Lower lobe of right lung (tissue), 2 donors: Measurements from ENCODE around the gene TFAP2E. TPM values are rescaled to one million over a fixed set of nuclear protein-coding genes. Genes with fewer than 3 reads are reported as not detected.
"Not testable (repeated sequence)": the region's sequence is repeated elsewhere in the genome, so short reads cannot be mapped to it uniquely, and the experiment has no call there.

ENCODE experiments used
- ATAC-seq, 2 donors: fragments of 200-7000 bp; cut with Tn5 transposase; one replicate each; pipeline ENCODE4 v1.9.1; 2020 to 2022; ENCODE audit warnings: mild to moderate bottlenecking in 2 of 2, moderate library complexity in 2 of 2
- DNase-seq: peaks from one replicate; pipeline ENCODE4 v3.0.0-alpha.2; 2020
- H3K27ac ChIP-seq: fragments of 200-600 bp; one replicate; pipeline ENCODE4 v1.8.0; 2022
- H3K27me3 ChIP-seq: fragments of 200-600 bp; one replicate; pipeline ENCODE4 v1.8.0; 2022; ENCODE audit warnings: low read depth
- H3K36me3 ChIP-seq: fragments of 200-600 bp; one replicate; pipeline ENCODE4 v1.8.0; 2022; ENCODE audit warnings: mild to moderate bottlenecking
- H3K4me1 ChIP-seq: fragments of 200-600 bp; one replicate; pipeline ENCODE4 v1.8.0; 2022
- H3K4me3 ChIP-seq: fragments of 200-600 bp; one replicate; pipeline ENCODE4 v1.8.0; 2022; ENCODE audit warnings: mild to moderate bottlenecking
- H3K9me3 ChIP-seq: fragments of 200-600 bp; one replicate; pipeline ENCODE4 v1.8.0; 2022
- intact Hi-C: fragments of 100-400 bp; cut with DNase I; formaldehyde crosslinking; loops from one replicate; pipeline ENCODE4 v1.11.0; 2022
- total RNA-seq: library from RNA; stranded (reverse); fragmentation: NEBNext Ultra II Directional; extraction: Animal tissue kit (Norgen Biotek cat#: 25700); gene quantifications from one replicate; pipeline ENCODE4 v1.2.1, GENCODE V29; 2021
- TF ChIP-seq, protein P1 (sequence below): fragments of 200-600 bp; IDR thresholded peaks from one replicate; pipeline ENCODE4 v1.8.0; 2022; ENCODE audit warnings: antibody characterized with exemption, mild to moderate bottlenecking
- donor health status: DM: no; HTN: yes; CAD: no; lungs with severe emphysema.

TFAP2E gene
- total RNA-seq, 1 donor from 2014 or later: 2.2 TPM

DNA sequence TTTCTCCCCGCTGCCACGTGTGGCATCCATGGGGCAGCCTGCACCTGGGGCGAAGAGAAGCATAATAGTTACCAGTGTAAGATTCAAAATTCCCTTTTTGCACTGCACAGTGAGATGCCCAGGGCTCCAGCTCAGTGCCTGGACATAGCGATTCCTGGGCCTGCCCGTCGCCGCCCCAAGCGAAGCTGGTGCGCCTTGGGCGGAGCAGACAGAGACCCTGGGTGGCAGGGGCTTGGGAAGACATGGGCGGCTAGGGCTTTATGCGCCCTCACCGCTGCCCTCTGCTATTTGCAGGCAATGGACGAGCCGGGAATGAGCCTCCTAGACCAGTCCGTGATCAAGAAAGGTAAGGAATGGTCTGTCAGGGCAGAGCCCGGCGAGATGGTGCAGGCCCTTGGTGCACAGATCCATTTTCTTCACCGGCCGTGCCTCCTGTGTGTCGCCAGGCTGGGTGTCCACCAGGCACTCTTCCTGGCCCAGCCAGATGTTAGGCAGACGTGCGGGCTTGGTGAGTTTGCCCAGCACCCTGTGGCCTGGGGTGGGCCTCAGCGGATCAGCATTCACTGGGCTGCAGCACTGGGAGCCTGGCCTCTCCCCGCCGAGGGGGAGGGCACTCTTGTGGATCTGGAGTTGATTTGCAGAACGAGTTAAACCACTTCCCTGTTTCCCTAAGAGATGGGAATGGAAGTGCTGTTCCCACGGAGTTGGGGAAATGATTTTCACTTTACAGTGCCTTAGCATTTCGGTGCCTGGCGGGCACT lies 1.7 kb downstream of the TFAP2E start:
- DNase-seq: no peak
- intact Hi-C loops: no loop called here
- peaks cover 44% of the 10 kb centered on the region for H3K4me1 ChIP-seq
- peak; percentile 8 to 15 for ATAC-seq
- no peaks in the 10 kb centered on the region for H3K9me3 ChIP-seq
- H3K4me3 ChIP-seq: no peak overlapping the region
- no peaks in the 10 kb centered on the region for H3K36me3 ChIP-seq
- H3K27me3 ChIP-seq: peaks cover 37% of the 10 kb centered on the region
- H3K27ac ChIP-seq: no peak overlapping the region
- TF ChIP-seq, protein P1, sequence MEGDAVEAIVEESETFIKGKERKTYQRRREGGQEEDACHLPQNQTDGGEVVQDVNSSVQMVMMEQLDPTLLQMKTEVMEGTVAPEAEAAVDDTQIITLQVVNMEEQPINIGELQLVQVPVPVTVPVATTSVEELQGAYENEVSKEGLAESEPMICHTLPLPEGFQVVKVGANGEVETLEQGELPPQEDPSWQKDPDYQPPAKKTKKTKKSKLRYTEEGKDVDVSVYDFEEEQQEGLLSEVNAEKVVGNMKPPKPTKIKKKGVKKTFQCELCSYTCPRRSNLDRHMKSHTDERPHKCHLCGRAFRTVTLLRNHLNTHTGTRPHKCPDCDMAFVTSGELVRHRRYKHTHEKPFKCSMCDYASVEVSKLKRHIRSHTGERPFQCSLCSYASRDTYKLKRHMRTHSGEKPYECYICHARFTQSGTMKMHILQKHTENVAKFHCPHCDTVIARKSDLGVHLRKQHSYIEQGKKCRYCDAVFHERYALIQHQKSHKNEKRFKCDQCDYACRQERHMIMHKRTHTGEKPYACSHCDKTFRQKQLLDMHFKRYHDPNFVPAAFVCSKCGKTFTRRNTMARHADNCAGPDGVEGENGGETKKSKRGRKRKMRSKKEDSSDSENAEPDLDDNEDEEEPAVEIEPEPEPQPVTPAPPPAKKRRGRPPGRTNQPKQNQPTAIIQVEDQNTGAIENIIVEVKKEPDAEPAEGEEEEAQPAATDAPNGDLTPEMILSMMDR: no peak

GRCh38 chr1:35575416-35575958 lies 2.4 kb downstream of the TFAP2E start:
- no peak overlapping the region for H3K4me3 ChIP-seq
- ATAC-seq (no peak), DNase-seq (no peak)
- TF ChIP-seq, protein P1: no peak
- peaks cover 44% of the 10 kb centered on the region for H3K4me1 ChIP-seq
- H3K27ac ChIP-seq: peak overlapping the region; percentile 6
- H3K9me3 ChIP-seq: no peaks in the 10 kb centered on the region
- intact Hi-C loops: no loop called here
- H3K36me3 ChIP-seq: no peaks in the 10 kb centered on the region
- H3K27me3 ChIP-seq: peaks cover 37% of the 10 kb centered on the region

- H3K4me3 ChIP-seq: peak overlapping the region; percentile 53
- intact Hi-C loops: no loop called here
Observed at GRCh38 chr1:35576061-35576765, 3.1 kb downstream of the TFAP2E start.

DNA sequence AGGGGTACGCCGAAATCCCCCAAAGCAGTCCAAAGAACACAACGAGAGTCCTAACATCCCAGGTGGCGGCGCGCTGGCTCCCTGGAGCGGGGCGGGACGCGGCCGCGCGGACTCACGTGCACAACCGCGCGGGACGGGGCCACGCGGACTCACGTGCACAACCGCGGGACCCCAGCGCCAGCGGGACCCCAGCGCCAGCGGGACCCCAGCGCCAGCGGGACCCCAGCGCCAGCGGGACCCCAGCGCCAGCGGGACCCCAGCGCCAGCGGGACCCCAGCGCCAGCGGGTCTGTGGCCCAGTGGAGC lies 3.6 kb downstream of the TFAP2E start:
- H3K36me3 ChIP-seq, H3K27ac ChIP-seq, DNase-seq, ATAC-seq, H3K9me3 ChIP-seq, intact Hi-C loops: not testable (repeated sequence)
- Histone ChIP-seq H3K4me3 (peak overlapping the region; percentile 53), H3K4me1 (peaks cover 44% of the 10 kb centered on the region), H3K27me3 (peaks cover 34% of the 10 kb centered on the region)

More at GRCh38 chr1:35576061-35576765, 3.1 kb downstream of the TFAP2E start:
- peaks cover 44% of the 10 kb centered on the region for H3K4me1 ChIP-seq
- peak overlapping the region; percentile 6 for H3K27ac ChIP-seq
- DNase-seq (no peak), ATAC-seq (peak; percentile 6 to 20)
- H3K9me3 ChIP-seq: no peaks in the 10 kb centered on the region
- TF ChIP-seq, protein P1: no peak
- H3K27me3 ChIP-seq: peaks cover 37% of the 10 kb centered on the region
- no peaks in the 10 kb centered on the region for H3K36me3 ChIP-seq

DNA sequence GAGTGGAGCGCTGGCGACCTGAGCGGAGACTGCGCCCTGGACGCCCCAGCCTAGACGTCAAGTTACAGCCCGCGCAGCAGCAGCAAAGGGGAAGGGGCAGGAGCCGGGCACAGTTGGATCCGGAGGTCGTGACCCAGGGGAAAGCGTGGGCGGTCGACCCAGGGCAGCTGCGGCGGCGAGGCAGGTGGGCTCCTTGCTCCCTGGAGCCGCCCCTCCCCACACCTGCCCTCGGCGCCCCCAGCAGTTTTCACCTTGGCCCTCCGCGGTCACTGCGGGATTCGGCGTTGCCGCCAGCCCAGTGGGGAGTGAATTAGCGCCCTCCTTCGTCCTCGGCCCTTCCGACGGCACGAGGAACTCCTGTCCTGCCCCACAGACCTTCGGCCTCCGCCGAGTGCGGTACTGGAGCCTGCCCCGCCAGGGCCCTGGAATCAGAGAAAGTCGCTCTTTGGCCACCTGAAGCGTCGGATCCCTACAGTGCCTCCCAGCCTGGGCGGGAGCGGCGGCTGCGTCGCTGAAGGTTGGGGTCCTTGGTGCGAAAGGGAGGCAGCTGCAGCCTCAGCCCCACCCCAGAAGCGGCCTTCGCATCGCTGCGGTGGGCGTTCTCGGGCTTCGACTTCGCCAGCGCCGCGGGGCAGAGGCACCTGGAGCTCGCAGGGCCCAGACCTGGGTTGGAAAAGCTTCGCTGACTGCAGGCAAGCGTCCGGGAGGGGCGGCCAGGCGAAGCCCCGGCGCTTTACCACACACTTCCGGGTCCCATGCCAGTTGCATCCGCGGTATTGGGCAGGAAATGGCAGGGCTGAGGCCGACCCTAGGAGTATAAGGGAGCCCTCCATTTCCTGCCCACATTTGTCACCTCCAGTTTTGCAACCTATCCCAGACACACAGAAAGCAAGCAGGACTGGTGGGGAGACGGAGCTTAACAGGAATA lies 4.2 kb downstream of the TFAP2E start:
- Histone ChIP-seq H3K27me3 (peaks cover 32% of the 10 kb centered on the region), H3K4me3 (peak overlapping the region; percentile 53), H3K9me3 (no peaks in the 10 kb centered on the region), H3K27ac (peak overlapping the region; percentile 33), H3K36me3 (no peaks in the 10 kb centered on the region), H3K4me1 (peaks cover 44% of the 10 kb centered on the region)
- TF ChIP-seq, protein P1: peak; percentile 6
- DNase-seq: peak; percentile 76
- peak; percentile 60 to 70 for ATAC-seq
- intact Hi-C loops: no loop called here
